ENCODE measurements around the gene NRG3. TPM values are rescaled to one million over a fixed set of nuclear protein-coding genes. Genes with fewer than 3 reads are reported as not detected.

Gene NRG3
- total and polyA plus RNA-seq, 8 donors: 0.14 to 0.59 (median 0.25) TPM; not detected in 2

DNA sequence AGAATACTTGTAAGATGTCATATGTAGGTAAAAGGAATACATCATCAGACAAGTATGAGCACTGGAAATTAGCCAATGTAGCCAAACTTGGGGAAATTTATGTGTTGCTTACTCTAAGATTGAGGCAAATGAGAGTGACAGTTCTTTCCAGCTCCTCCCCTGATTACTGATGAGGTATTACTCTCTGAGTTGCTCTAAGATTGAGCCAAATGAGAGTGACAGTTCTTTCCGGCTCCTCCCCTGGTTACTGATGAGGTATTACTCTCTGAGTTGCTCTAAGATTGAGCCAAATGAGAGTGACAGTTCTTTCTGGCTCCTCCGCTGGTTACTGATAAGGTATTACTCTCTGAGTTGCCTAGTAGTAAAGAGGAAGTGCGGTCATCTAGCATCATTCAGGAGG, 435.8 kb downstream of the NRG3 start:
- no peaks in the 10 kb centered on the region for H3K9me3 ChIP-seq
- DNase-seq (no peak), FAIRE-seq (no peak), ATAC-seq (no peak)
- no peaks in the 10 kb centered on the region for H3K27me3 ChIP-seq
- TF ChIP-seq CTCF (IDR thresholded peaks at IDR 0.05): no peak
- intact Hi-C loops (cut with DNase I): no loop called here
- H3K27ac ChIP-seq: no peak overlapping the region
- H3K4me1 ChIP-seq: no peaks in the 10 kb centered on the region
- no peak overlapping the region for H3K4me3 ChIP-seq
- 57 to 70% methylated on average over 3 of the region's 3 CpGs for WGBS, 2 donors
- no peaks in the 10 kb centered on the region for H3K36me3 ChIP-seq

GRCh38 chr10:82313401-82313800, 438.4 kb downstream of the NRG3 start:
- ATAC-seq: no peak
- no peaks in the 10 kb centered on the region for H3K9me3 ChIP-seq
- no peak for DNase-seq
- no peaks in the 10 kb centered on the region for H3K4me1 ChIP-seq
- H3K27me3 ChIP-seq: no peaks in the 10 kb centered on the region
- no peak overlapping the region for H3K4me3 ChIP-seq
- no peak for TF ChIP-seq CTCF (IDR thresholded peaks at IDR 0.05)
- H3K36me3 ChIP-seq: no peaks in the 10 kb centered on the region
- intact Hi-C loops (cut with DNase I): no loop called here
- no peak for FAIRE-seq
- H3K27ac ChIP-seq: no peak overlapping the region
- WGBS, 2 donors: 66 to 80% methylated on average over 3 of the region's 3 CpGs

DNA sequence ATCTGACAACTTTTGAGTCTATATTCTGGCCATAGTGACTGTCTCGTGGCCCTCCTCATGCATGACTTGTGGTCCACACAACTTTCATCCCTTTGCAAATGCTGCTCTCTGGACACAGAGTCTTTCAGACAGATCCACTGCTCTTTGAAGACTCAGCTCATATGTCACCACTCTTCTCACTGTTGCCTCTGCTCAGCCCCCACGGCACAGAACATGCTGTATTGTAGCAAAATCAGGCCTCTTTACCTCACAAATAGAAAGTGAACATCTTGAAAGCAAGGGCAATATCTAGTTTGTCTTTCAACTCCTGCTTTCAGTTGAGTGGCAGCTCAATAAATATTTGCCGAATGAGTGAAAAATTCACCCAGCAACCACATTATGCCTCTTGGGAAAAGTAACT, 443.5 kb downstream of the NRG3 start:
- Histone ChIP-seq H3K9me3 (no peaks in the 10 kb centered on the region), H3K4me1 (no peaks in the 10 kb centered on the region), H3K27me3 (no peaks in the 10 kb centered on the region), H3K27ac (no peak overlapping the region), H3K4me3 (no peak overlapping the region), H3K36me3 (no peaks in the 10 kb centered on the region)
- no peak for FAIRE-seq
- no peak for DNase-seq
- TF ChIP-seq CTCF (IDR thresholded peaks at IDR 0.05): no peak
- ATAC-seq: no peak
- intact Hi-C loops (cut with DNase I): no loop called here
- WGBS, 2 donors: 25 to 29% methylated on average over 3 of the region's 3 CpGs

DNA sequence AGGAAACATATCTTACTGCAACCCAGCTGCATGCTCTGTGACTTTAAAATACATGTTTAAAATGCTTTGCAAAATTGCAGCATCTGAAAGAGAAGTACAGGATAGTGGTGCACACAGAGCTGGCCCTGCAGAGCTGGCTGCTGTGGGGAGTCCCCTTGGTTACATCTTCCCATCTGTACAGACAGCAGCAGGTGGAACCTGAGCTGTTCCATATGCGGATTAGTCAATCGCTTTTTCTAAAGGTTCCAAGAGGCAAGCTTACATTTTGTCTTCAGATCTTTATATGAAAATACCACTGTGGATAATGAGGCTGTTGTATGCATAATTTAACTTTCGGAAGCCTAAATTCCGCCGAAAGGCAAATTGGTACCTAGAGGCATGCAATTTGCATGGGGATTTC, 444.1 kb downstream of the NRG3 start:
- no peaks in the 10 kb centered on the region for H3K36me3 ChIP-seq
- intact Hi-C loops (cut with DNase I): no loop called here
- no peaks in the 10 kb centered on the region for H3K9me3 ChIP-seq
- no peak overlapping the region for H3K4me3 ChIP-seq
- no peak for DNase-seq
- TF ChIP-seq CTCF (IDR thresholded peaks at IDR 0.05): no peak
- WGBS, 2 donors: 87 to 90% methylated on average over 5 of the region's 5 CpGs
- H3K27me3 ChIP-seq: no peaks in the 10 kb centered on the region
- no peak for ATAC-seq
- H3K4me1 ChIP-seq: no peaks in the 10 kb centered on the region
- FAIRE-seq: no peak
- H3K27ac ChIP-seq: no peak overlapping the region

DNA sequence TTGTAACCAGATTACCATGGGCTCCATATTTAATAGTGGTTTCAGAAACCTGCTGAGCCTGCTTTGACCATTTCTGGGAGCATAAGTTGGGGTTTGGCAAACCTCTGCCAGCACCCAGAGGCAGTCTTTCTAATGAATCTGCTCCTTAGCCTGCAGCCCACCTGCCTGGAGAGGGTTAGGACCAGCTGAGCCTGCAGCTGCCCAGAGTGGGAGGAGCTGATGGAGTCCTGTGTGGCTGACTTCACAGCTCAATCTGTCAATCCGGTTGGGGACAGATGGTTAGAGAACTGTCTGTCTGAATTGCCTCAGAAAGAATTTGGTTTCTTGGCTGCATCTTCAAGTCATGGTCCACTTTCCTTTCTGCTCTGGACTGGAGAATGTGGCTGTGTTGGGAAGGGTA, 444.6 kb downstream of the NRG3 start:
- H3K4me1 ChIP-seq: no peaks in the 10 kb centered on the region
- H3K9me3 ChIP-seq: no peaks in the 10 kb centered on the region
- WGBS, 2 donors: 39 to 53% methylated on average over 1 of the region's 1 CpG
- intact Hi-C loops (cut with DNase I): no loop called here
- no peaks in the 10 kb centered on the region for H3K36me3 ChIP-seq
- no peak overlapping the region for H3K4me3 ChIP-seq
- FAIRE-seq: no peak
- ATAC-seq: no peak
- H3K27me3 ChIP-seq: no peaks in the 10 kb centered on the region
- DNase-seq: no peak
- TF ChIP-seq CTCF (IDR thresholded peaks at IDR 0.05): no peak
- no peak overlapping the region for H3K27ac ChIP-seq
